Measurements from ENCODE around the gene ITGA5. TPM values are rescaled to one million over a fixed set of nuclear protein-coding genes. Genes with fewer than 3 reads are reported as not detected.

The ITGA5 gene
- total and polyA plus RNA-seq, 9 of the 15 experiments (the other 6 are each of a cell fraction or from before 2014, with no cell fraction given) = 9.1 to 82.1 (median 47.4) TPM

GRCh38 chr12:54452628-54453027 is 33.6 kb upstream of the ITGA5 start:
- TF ChIP-seq PATZ1 (CRISPR knock-in tag; IDR thresholded peaks at IDR 0.05; ENCODE audit: borderline replicate concordance) (no peak), ZBTB40 (IDR thresholded peaks at IDR 0.05) (no peak), ZBTB40 (CRISPR knock-in tag; IDR thresholded peaks at IDR 0.05) (no peak), ZNF174 (CRISPR knock-in tag; IDR thresholded peaks at IDR 0.05) (no peak), MTA1 (IDR thresholded peaks at IDR 0.05; ENCODE audit: borderline replicate concordance) (no peak), PHF21A (IDR thresholded peaks at IDR 0.05; ENCODE audit: borderline replicate concordance, low read depth) (no peak), SMARCE1 (IDR thresholded peaks at IDR 0.05) (no peak), CCAR2 (IDR thresholded peaks at IDR 0.05; ENCODE audit: low read depth, low read length) (no peak), HCFC1 (IDR thresholded peaks at IDR 0.05; ENCODE audit: low read depth, low read length) (no peak), NCOA1 (IDR thresholded peaks at IDR 0.05; ENCODE audit: low read depth) (no peak), SMARCC2 (IDR thresholded peaks at IDR 0.05; ENCODE audit: low read depth) (no peak), LEF1 (IDR thresholded peaks at IDR 0.05) (no peak)
- Histone ChIP-seq H2AFZ (ENCODE audit: low read depth, low read length) (no peak overlapping the region), H3K36me3 (ENCODE audit: control insufficient read depth, insufficient read depth, low read length) (peaks cover 64% of the 10 kb centered on the region), H3K9me3 (replicated peaks; ENCODE audit: control insufficient read depth, insufficient read depth, low read depth, low read length) (no peaks in the 10 kb centered on the region), H3K9me1 (ENCODE audit: control insufficient read depth, insufficient read depth, low read length) (no peaks in the 10 kb centered on the region), H3K27ac (ENCODE audit: extremely low read depth, low read depth, low read length) (no peak overlapping the region), H3K9ac (ENCODE audit: insufficient read depth in 1 of 2, low read depth in 2 of 2, low read length in 2 of 2) (no peak overlapping the region), H3K79me2 (ENCODE audit: control insufficient read depth, insufficient read depth, low read length) (no peaks in the 10 kb centered on the region), H4K20me1 (replicated peaks; ENCODE audit: control insufficient read depth, insufficient read depth, low read length) (no peaks in the 10 kb centered on the region), H3K4me1 (replicated peaks in 1 of 2; ENCODE audit: control insufficient read depth in 2 of 2, insufficient read depth in 2 of 2, low read length in 2 of 2) (no peaks in the 10 kb centered on the region), H3K27me3 (ENCODE audit: control insufficient read depth in 2 of 2, insufficient read depth in 2 of 2, low read length in 2 of 2) (no peaks in the 10 kb centered on the region), H3K4me2 (ENCODE audit: insufficient read depth, low read length) (no peak overlapping the region), H3K4me3 (no peak overlapping the region)
- no peak for ATAC-seq
- in situ Hi-C loops (cut with MboI) (no loop called here), intact Hi-C loops (cut with micrococcal nuclease) (no loop called here)
- no peak for FAIRE-seq
- BruUV-seq (replicated peaks) = TSS peak; percentile 7
- CTCF ChIA-PET (ENCODE audit: low intra/inter-chr PET ratio) = no interaction called here
- POLR2A ChIA-PET = interaction anchor here (1.3 to 3.2 kb wide), 11 partner anchors 8 to 59 kb away, joined by 3 to 18 read pairs (median 7); no protein-coding TSS in a partner anchor
- DNase-seq (ENCODE audit: extremely low read depth in 1 of 4, low spot score in 3 of 4) = no peak
